ENCODE measurements around the gene RHOH.

GRCh38 chr4:40261231-40262076 is 64.6 kb downstream of the RHOH start:
- TF ChIP-seq, protein P1, sequence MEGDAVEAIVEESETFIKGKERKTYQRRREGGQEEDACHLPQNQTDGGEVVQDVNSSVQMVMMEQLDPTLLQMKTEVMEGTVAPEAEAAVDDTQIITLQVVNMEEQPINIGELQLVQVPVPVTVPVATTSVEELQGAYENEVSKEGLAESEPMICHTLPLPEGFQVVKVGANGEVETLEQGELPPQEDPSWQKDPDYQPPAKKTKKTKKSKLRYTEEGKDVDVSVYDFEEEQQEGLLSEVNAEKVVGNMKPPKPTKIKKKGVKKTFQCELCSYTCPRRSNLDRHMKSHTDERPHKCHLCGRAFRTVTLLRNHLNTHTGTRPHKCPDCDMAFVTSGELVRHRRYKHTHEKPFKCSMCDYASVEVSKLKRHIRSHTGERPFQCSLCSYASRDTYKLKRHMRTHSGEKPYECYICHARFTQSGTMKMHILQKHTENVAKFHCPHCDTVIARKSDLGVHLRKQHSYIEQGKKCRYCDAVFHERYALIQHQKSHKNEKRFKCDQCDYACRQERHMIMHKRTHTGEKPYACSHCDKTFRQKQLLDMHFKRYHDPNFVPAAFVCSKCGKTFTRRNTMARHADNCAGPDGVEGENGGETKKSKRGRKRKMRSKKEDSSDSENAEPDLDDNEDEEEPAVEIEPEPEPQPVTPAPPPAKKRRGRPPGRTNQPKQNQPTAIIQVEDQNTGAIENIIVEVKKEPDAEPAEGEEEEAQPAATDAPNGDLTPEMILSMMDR (IDR thresholded peaks at IDR 0.05): no peak
- no peak for TF ChIP-seq POLR2A (IDR thresholded peaks at IDR 0.05)
